Trophoblast cell (in vitro differentiated cells and primary cell): ENCODE measurements around the gene ARHGAP4.

Experiments used
- DNase-seq, 2 donors: peaks; one replicate each; pipeline ENCODE4 v3.0.0-alpha.2; 2016
- H2AFZ ChIP-seq: 2 replicates; pipeline ENCODE4 v1.6.1; 2013; ENCODE audit warnings: low read length, moderate library complexity, mild to moderate bottlenecking; ENCODE audit not compliant: insufficient read depth, poor library complexity
- H2AK5ac ChIP-seq: 2 replicates; pipeline ENCODE4 v1.6.1; 2013; ENCODE audit warnings: mild to moderate bottlenecking, low read length
- H2BK120ac ChIP-seq: 2 replicates; pipeline ENCODE4 v1.6.1; 2013; ENCODE audit warnings: low read length, mild to moderate bottlenecking, moderate library complexity; ENCODE audit not compliant: insufficient read depth, poor library complexity
- H2BK12ac ChIP-seq: 2 replicates; pipeline ENCODE4 v1.6.1; 2013; ENCODE audit warnings: mild to moderate bottlenecking, low read length, moderate library complexity
- H2BK5ac ChIP-seq: 2 replicates; pipeline ENCODE4 v1.6.1; 2013; ENCODE audit warnings: low read length, low read depth, moderate library complexity, mild to moderate bottlenecking; ENCODE audit not compliant: poor library complexity
- H3K14ac ChIP-seq: 2 replicates; pipeline ENCODE4 v1.6.1; 2013; ENCODE audit warnings: mild to moderate bottlenecking, low read length
- H3K18ac ChIP-seq: 2 replicates; pipeline ENCODE4 v1.6.1; 2013; ENCODE audit warnings: mild to moderate bottlenecking, low read length
- H3K23ac ChIP-seq: 2 replicates; pipeline ENCODE4 v1.6.1; 2013; ENCODE audit warnings: low read length
- H3K27ac ChIP-seq: 2 replicates; pipeline ENCODE4 v1.5.1; 2013; ENCODE audit warnings: low read depth, mild to moderate bottlenecking, inconsistent platforms, low read length, moderate library complexity
- H3K27me3 ChIP-seq: 2 replicates; pipeline ENCODE4 v1.6.1; 2013; ENCODE audit warnings: inconsistent platforms, mild to moderate bottlenecking, low read length, moderate library complexity; ENCODE audit not compliant: insufficient read depth
- H3K36me3 ChIP-seq, 2 experiments: 1 replicate in 1 of 2; 2 replicates in 1 of 2; pipeline ENCODE4 v1.6.1; 2013; ENCODE audit warnings: low read length in 2 of 2, mild to moderate bottlenecking in 2 of 2, moderate library complexity in 1 of 2; ENCODE audit not compliant: insufficient read depth in 2 of 2, control insufficient read depth in 1 of 2
- H3K4ac ChIP-seq: 2 replicates; pipeline ENCODE4 v1.6.1; 2013; ENCODE audit warnings: low read depth, mild to moderate bottlenecking, low read length, moderate library complexity
- H3K4me1 ChIP-seq, 2 experiments: 1 replicate in 1 of 2; 2 replicates in 1 of 2; pipeline ENCODE4 v1.6.1; 2013; ENCODE audit warnings: low read length in 2 of 2, mild to moderate bottlenecking in 2 of 2, moderate library complexity in 1 of 2; ENCODE audit not compliant: insufficient read depth in 2 of 2, control insufficient read depth in 1 of 2
- H3K4me2 ChIP-seq: 2 replicates; pipeline ENCODE4 v1.6.1; 2013; ENCODE audit warnings: inconsistent platforms, mild to moderate bottlenecking, low read length, moderate library complexity
- H3K4me3 ChIP-seq: 2 replicates; pipeline ENCODE4 v1.5.1; 2013; ENCODE audit warnings: mild to moderate bottlenecking, low read depth, low read length, inconsistent platforms
- H3K79me1 ChIP-seq: one replicate; pipeline ENCODE4 v1.6.1; 2013; ENCODE audit warnings: low read length
- H3K79me2 ChIP-seq: 2 replicates; pipeline ENCODE4 v1.6.1; 2013; ENCODE audit warnings: low read length, mild to moderate bottlenecking; ENCODE audit not compliant: control insufficient read depth, insufficient read depth, poor library complexity
- H3K9ac ChIP-seq: 2 replicates; pipeline ENCODE4 v1.6.1; 2013; ENCODE audit warnings: mild to moderate bottlenecking, low read length
- H3K9me3 ChIP-seq: 2 replicates; pipeline ENCODE4 v1.6.1; 2013; ENCODE audit warnings: low read depth, mild to moderate bottlenecking, control low read depth, inconsistent platforms, low read length; ENCODE audit not compliant: insufficient read depth
- H4K12ac ChIP-seq: 2 replicates; pipeline ENCODE4 v1.6.1; 2013; ENCODE audit warnings: low read depth, mild to moderate bottlenecking, low read length, moderate library complexity
- H4K8ac ChIP-seq: 2 replicates; pipeline ENCODE4 v1.6.1; 2013; ENCODE audit warnings: low read depth, mild to moderate bottlenecking, low read length, moderate library complexity
- H4K91ac ChIP-seq: one replicate; pipeline ENCODE4 v1.6.1; 2013; ENCODE audit warnings: low read depth, mild to moderate bottlenecking, low read length, moderate library complexity
- WGBS: extraction: QIAGEN DNeasy Blood & Tissue Kit; methylation state at CpG from one replicate; pipeline ENCODE4 v1.1.7; 2013; ENCODE audit warnings: missing lambda C conversion rate; ENCODE audit not compliant: insufficient read length, insufficient coverage; ENCODE audit errors: extremely low coverage; 5-methylcytosine and 5-hydroxymethylcytosine counted together

Gene ARHGAP4

GRCh38 chrX:153935326-153935851, 9.3 kb upstream of the ARHGAP4 start:
- no peak overlapping the region for H2BK120ac ChIP-seq
- H3K79me1 ChIP-seq = peaks cover 5% of the 10 kb centered on the region
- peak overlapping the region; percentile 71 for H3K4me2 ChIP-seq
- no peak overlapping the region for H3K27ac ChIP-seq
- peak overlapping the region; percentile 10 for H2BK5ac ChIP-seq
- H3K4ac ChIP-seq = no peak overlapping the region
- H2BK12ac ChIP-seq = no peak overlapping the region
- peak overlapping the region; percentile 32 for H4K91ac ChIP-seq
- H3K23ac ChIP-seq = no peak overlapping the region
- no peak overlapping the region for H2AFZ ChIP-seq
- DNase-seq = peak; percentile 63 to 82
- no peaks in the 10 kb centered on the region for H3K27me3 ChIP-seq
- H3K9ac ChIP-seq = no peak overlapping the region
- no peak overlapping the region for H4K12ac ChIP-seq
- no peak overlapping the region for H3K18ac ChIP-seq
- H3K79me2 ChIP-seq = peaks cover 10% of the 10 kb centered on the region
- H4K8ac ChIP-seq = peak overlapping the region; percentile 60
- H3K36me3 ChIP-seq = peaks cover 25% of the 10 kb centered on the region in 2 experiments
- H2AK5ac ChIP-seq = no peak overlapping the region
- H3K9me3 ChIP-seq = no peaks in the 10 kb centered on the region
- no CpG with 5 or more reads among the region's 32 CpGs for WGBS
- H3K14ac ChIP-seq = no peak overlapping the region
- H3K4me3 ChIP-seq = peak overlapping the region; percentile 68
- H3K4me1 ChIP-seq = peaks cover 11% of the 10 kb centered on the region in 2 experiments

GRCh38 chrX:153934762-153935325, 8.8 kb upstream of the ARHGAP4 start, which contains the start of gene NAA10:
Gene NAA10 (minus strand): TSS chrX:153935037. CDS start chrX:153934904, 133 bp downstream.
- no CpG with 5 or more reads among the region's 87 CpGs for WGBS
- H2AK5ac ChIP-seq = peak within 1 kb of the TSS; percentile 86
- H4K8ac ChIP-seq = peak within 1 kb of the TSS; percentile 87
- no peak within 1 kb of the TSS for H2BK12ac ChIP-seq
- peak within 1 kb of the TSS; percentile 77 for H4K12ac ChIP-seq
- no peaks in the 10 kb centered on the region for H3K9me3 ChIP-seq
- H3K79me2 ChIP-seq = peaks cover 10% of the 10 kb centered on the region
- peak; percentile 64 to 87 for DNase-seq
- peak within 1 kb of the TSS; percentile 83 for H3K4me2 ChIP-seq
- H3K4me1 ChIP-seq = peaks cover 6 to 7% of the 10 kb centered on the region in 2 experiments
- H3K9ac ChIP-seq = peak within 1 kb of the TSS; percentile 94
- peaks cover 29 to 30% of the 10 kb centered on the region in 2 experiments for H3K36me3 ChIP-seq
- peak within 1 kb of the TSS; percentile 52 for H4K91ac ChIP-seq
- H2BK5ac ChIP-seq = peak within 1 kb of the TSS; percentile 52
- no peak within 1 kb of the TSS for H3K23ac ChIP-seq
- H2AFZ ChIP-seq = peak within 1 kb of the TSS; percentile 78
- H3K79me1 ChIP-seq = peaks cover 5% of the 10 kb centered on the region
- peak within 1 kb of the TSS; percentile 95 for H3K14ac ChIP-seq
- peak within 1 kb of the TSS; percentile 58 for H3K27ac ChIP-seq
- H2BK120ac ChIP-seq = peak within 1 kb of the TSS; percentile 17
- H3K4ac ChIP-seq = peak within 1 kb of the TSS; percentile 96
- no peaks in the 10 kb centered on the region for H3K27me3 ChIP-seq
- peak within 1 kb of the TSS; percentile 90 for H3K18ac ChIP-seq
- peak within 1 kb of the TSS; percentile 89 for H3K4me3 ChIP-seq

- Histone ChIP-seq H3K4ac (peak overlapping the region; percentile 96), H3K79me1 (peaks cover 5% of the 10 kb centered on the region)
- no CpG with 5 or more reads among the region's 33 CpGs for WGBS
Measured at GRCh38 chrX:153934148-153934761, 8.2 kb upstream of the ARHGAP4 start.

GRCh38 chrX:153933748-153934147, 7.7 kb upstream of the ARHGAP4 start:
- Histone ChIP-seq H3K27me3 (no peaks in the 10 kb centered on the region), H2BK12ac (no peak overlapping the region), H3K4ac (peak overlapping the region; percentile 96), H3K27ac (no peak overlapping the region), H3K9ac (no peak overlapping the region), H3K4me1 (peaks cover 5 to 6% of the 10 kb centered on the region in 2 experiments), H4K12ac (no peak overlapping the region), H2AFZ (no peak overlapping the region), H4K91ac (no peak overlapping the region), H3K9me3 (no peaks in the 10 kb centered on the region), H3K36me3 (peaks cover 36 to 37% of the 10 kb centered on the region in 2 experiments), H2BK120ac (no peak overlapping the region), H3K79me1 (peaks cover 5% of the 10 kb centered on the region), H3K18ac (no peak overlapping the region), H3K14ac (no peak overlapping the region), H3K79me2 (peaks cover 10% of the 10 kb centered on the region), H4K8ac (no peak overlapping the region), H3K4me3 (peak overlapping the region; percentile 89), H2BK5ac (no peak overlapping the region), H3K23ac (no peak overlapping the region), H2AK5ac (peak overlapping the region; percentile 62), H3K4me2 (peak overlapping the region; percentile 83)
- peak in 1 of 2 donors; percentile 49 for DNase-seq
- WGBS = no CpG with 5 or more reads among the region's 7 CpGs

More at GRCh38 chrX:153934148-153934761, 8.2 kb upstream of the ARHGAP4 start:
- Histone ChIP-seq H3K4me1 (peaks cover 5 to 6% of the 10 kb centered on the region in 2 experiments), H2AK5ac (peak overlapping the region; percentile 86), H3K9me3 (no peaks in the 10 kb centered on the region), H3K18ac (peak overlapping the region; percentile 90), H3K4me3 (peak overlapping the region; percentile 89), H2AFZ (peak overlapping the region; percentile 78), H3K27me3 (no peaks in the 10 kb centered on the region), H3K23ac (no peak overlapping the region), H4K12ac (peak overlapping the region; percentile 77), H3K79me2 (peaks cover 10% of the 10 kb centered on the region), H3K9ac (peak overlapping the region; percentile 94), H3K27ac (peak overlapping the region; percentile 58), H3K14ac (peak overlapping the region; percentile 95), H3K4me2 (peak overlapping the region; percentile 83), H3K36me3 (peaks cover 35 to 36% of the 10 kb centered on the region in 2 experiments), H4K91ac (peak overlapping the region; percentile 52), H4K8ac (peak overlapping the region; percentile 87), H2BK5ac (peak overlapping the region; percentile 52), H2BK12ac (no peak overlapping the region), H2BK120ac (peak overlapping the region; percentile 17)
- DNase-seq = no peak
